Non-pigmented ciliary epithelial cell (primary cell): Measurements from ENCODE around the gene RBCK1.
"Not testable (repeated sequence)": the region's sequence is repeated elsewhere in the genome, so short reads cannot be mapped to it uniquely, and the experiment has no call there.

Experiments
- DNase-seq: peaks from one replicate; pipeline ENCODE4 v3.0.0-alpha.2; 2010; ENCODE audit warnings: low read depth

RBCK1 gene

DNA sequence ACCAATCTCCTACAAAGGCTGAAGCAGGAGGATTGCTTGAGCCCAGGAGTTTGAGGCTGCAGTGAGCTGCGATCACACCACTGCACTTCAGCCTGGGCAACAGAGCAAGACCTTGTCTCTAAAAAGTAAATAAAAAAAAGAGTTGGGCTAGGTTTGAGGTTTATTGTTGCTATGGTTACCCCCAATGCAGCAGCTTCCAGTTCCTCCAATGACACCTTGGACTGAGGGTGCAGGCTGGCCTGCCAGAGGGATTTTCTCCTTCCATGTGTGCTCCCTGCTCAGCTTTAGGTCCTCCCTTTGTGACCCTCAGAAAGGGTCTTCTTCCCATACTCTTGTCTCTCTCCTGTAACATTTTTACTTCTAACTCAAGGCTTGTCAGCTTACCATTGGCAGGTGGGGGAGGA lies 64.8 kb downstream of the RBCK1 start:
- no peak for DNase-seq

DNA sequence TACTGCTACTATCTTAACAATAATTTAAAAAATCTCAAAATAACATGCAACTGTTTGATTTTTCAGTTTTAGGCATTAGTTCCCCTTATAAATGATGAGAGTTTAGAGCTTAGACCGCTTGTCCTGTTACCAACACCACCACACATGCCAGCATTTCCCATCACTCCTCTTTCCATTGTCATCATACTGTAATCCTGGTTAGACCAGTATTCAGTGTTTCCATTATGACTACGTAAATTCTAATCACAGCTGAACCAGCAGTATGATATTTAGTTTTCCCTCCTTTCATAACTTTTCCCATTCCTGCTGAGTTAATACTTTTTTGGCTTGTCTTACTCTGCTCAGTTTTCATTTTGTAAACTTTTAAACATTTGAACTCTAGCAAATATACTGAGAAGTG lies 66.5 kb downstream of the RBCK1 start:
- DNase-seq: no peak

DNA sequence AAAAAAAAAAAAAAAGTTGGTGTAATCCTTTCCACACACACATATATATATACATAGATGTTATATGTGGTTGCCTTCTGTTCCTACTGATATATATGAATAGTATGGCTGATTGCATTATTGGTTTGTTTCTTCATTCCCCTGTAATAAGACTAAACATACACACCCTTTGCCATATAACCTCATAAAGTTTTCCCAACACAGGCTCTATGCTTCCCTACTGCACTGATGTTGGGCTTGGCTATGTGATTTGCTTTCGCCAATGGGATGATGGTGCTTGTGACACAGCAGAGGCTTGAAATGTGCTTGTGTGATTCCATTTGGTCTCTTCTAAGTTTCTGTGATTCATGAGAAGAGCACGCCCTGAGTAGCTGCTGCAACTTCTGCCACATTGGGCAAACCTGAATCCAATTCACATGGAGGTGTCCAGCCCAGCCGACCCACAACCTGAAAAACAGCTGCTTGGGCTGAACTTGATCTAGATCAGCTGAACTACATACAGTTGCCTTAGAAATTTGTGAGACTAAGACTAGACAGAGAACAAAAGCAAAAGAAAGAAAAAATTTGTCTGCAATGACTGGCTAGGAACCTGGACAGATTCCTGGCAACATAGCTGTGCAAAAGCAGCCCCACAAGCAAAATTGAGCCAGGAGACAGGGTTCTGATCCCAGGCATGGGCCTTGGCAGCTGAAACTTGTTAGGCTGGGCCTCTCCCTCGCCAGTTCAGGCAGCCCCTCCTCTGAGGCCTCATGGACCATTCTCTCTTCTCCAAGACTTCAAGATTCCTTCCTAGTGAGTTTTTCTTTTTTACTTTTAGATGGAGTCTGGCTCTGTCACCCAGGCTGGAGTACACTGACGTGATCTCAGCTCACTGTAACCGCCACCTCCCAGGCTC lies 67.6 kb downstream of the RBCK1 start:
- no peak for DNase-seq

DNA sequence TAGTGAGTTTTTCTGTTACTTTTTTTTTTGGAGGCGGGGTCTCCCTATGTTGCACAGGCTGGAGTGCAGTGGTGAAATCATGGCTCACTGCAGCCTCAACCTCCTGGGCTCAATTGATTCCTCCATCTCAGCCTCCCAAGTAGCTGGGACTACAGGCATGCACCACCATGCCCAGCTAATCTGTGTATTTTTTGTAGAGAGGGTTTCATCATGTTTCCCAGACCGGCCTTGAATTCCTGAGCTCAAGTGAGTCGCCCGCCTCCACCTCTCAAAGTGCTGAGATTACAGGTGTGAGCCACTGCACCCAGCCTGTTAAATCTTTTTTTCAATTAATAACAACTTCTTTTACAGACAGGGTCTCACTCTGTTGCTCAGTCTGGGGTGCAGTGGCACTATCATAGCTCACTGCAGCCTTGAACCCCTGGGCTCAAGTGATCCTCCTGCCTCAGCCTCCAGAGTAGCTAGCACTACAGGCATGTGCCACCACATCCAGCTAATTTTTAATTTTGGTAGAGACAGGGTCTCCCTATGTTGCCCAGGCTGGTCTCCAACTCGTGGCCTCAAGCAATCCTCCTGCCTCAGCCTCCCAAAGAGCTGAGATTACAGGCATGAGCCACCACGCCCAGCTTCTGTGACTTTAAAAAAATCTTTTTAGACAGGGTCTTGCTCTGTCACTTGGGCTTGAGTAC lies 68.6 kb downstream of the RBCK1 start:
- DNase-seq: not testable (repeated sequence)

DNA sequence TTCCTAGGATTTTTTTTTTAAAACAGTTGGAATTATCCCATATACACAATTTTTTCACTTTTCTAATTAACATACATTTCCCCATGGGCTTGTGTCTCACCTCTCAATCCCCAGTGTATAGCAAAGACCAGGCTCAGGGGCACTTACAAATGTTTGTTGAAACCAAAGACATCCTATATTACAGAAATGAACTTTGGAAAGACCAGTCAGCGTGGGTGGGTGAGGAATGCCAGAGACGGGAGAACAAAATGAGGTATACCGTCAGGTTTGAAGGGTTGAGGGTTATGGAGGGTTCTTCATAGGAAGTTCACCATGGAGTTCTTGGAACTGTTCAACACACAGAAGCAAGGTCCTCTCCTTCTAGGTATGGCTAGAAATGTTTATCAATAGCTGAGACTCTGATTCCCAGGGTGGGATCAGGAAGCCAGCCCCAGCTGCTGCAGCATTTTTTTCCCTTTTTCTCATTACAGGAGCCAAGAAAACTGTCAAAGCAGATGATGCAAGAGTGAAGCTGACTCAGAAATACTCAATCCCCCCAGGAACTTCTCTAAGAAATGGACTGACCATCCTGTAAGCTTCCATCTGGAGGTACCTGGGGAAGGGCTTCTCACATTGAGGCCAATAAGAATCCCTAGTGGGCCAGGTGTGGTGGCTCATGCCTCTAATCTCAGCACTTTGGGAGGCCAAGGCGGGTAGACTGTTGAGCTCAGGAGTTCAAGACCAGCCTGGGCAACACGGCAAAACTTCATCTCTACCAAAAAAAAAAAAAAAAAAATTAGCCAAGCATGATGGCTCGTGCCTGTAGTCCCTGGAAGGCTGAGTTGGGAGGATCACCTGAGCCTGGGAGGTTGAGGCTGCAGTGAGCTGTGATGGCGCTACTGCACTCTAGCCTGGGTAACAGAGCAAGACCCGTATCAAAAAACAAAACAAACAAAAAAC lies 70.2 kb downstream of the RBCK1 start:
- no peak for DNase-seq

DNA sequence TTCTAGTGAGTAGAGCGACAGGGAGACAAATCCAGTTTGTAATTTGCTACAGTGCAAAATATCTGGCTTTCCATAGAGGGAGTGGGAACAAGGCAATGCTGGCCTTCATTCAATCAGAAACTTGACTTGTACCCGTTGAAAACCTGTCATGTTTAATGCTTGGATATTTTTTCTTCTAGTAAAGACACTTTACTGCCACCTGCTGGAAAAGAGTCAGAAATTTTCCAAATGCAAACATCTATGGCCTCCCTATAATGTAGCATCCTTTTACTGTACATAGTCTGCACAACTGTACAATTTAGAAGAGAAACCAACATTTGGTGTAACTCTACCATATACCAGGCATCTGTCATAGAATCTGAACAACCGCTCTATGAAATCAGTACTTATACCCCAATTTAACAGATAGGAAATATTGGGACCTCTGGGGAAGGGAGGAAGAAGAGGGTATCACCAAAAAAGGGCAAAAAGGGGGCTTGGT lies 70.9 kb downstream of the RBCK1 start:
- DNase-seq: no peak

DNA sequence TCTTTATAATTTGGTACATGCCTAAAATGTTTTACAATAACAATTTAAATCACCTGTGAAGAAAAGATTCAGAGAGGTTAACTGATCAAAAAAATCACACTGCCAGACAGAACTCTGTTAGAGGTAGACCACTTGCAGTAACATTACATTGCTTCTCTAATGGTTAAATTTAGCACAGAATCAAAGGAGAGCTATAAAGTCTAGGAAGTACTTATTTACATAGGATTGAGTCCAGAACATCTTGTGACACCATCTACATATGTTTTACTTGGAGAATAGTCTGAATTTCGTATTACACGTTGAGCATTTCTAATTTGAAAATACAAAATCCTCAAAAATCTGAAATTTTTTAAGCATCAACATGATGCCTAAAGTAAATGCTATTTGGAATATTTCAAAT lies 71.4 kb downstream of the RBCK1 start:
- no peak for DNase-seq

DNA sequence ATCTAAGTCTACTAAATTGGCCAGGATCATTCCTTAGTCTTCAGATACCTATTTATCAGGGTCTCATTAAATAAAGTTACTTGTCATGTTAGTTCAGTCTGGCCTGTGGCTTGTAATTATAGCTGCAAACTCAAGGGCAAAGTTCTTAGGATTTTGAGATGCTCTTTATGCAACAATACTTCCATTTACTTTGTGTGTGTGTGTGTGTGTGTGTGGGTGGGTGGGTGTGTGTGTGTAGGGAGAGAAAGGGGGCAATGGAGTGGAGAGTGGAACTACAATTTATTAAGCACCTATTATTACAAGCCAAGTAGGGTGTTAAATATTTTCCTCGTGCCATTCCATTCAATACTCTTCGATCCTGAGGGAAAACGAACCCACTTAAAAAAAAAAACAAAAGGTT lies 71.9 kb downstream of the RBCK1 start:
- no peak for DNase-seq

DNA sequence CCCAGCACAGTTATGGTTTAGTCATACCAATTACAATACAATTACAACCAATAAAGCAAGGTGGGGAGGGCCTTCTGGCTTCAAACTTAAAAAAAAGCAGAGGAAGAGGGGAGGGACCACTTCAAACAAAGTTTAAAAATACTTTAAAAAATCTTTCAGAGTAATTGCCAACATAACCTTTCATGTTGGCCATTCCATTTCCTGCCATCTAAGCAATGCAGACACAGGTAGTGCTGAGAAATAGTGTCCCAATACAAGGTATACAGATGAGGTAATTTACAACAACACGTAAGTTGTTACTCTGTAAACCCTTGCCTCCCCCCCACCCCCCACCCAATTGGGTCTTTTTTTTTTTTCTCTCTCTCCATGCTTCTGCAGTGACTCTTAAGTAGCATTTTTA lies 73.1 kb downstream of the RBCK1 start:
- DNase-seq: no peak
